GM18909 (cell line): ENCODE data around the gene AMTN.

Experiments
- ATAC-seq: cut with Tn5 transposase; IDR thresholded peaks from one replicate; pipeline ENCODE4 v1.9.1; 2021; ENCODE audit warnings: mild to moderate bottlenecking; ENCODE audit not compliant: unreplicated experiment, poor library complexity

The AMTN gene

GRCh38 chr4:70559211-70559830 is 41.0 kb downstream of the AMTN start:
- peak; percentile 62 for ATAC-seq

- ATAC-seq: no peak
Measured at GRCh38 chr4:70559924-70560323, 41.6 kb downstream of the AMTN start.

- ATAC-seq: no peak
Measured at GRCh38 chr4:70564033-70564432, 45.7 kb downstream of the AMTN start.

GRCh38 chr4:70570796-70571195 is 52.4 kb downstream of the AMTN start:
- no peak for ATAC-seq

GRCh38 chr4:70571772-70572171 is 53.4 kb downstream of the AMTN start:
- ATAC-seq: no peak

- no peak for ATAC-seq
Measured at GRCh38 chr4:70575964-70576363, 57.6 kb downstream of the AMTN start.

GRCh38 chr4:70577220-70577927 is 59.0 kb downstream of the AMTN start:
- ATAC-seq: no peak

GRCh38 chr4:70581980-70582379 is 63.6 kb downstream of the AMTN start:
- no peak for ATAC-seq
